GM21619 (cell line): ENCODE results near the gene ZBTB48.
"Not testable (repeated sequence)": the region's sequence is repeated elsewhere in the genome, so short reads cannot be mapped to it uniquely, and the experiment has no call there.

Experiments
- ATAC-seq: cut with Tn5 transposase; IDR thresholded peaks from one replicate; pipeline ENCODE4 v1.9.1; 2021; ENCODE audit not compliant: unreplicated experiment

The ZBTB48 gene

GRCh38 chr1:6631058-6631457 is 51.3 kb downstream of the ZBTB48 start:
- no peak for ATAC-seq

GRCh38 chr1:6632588-6633514 is 53.1 kb downstream of the ZBTB48 start:
- ATAC-seq: no peak

GRCh38 chr1:6634371-6635052 is 54.7 kb downstream of the ZBTB48 start:
- no peak for ATAC-seq

- no peak for ATAC-seq
Measured at GRCh38 chr1:6635161-6635909, 55.5 kb downstream of the ZBTB48 start.

GRCh38 chr1:6635910-6636760 is 56.3 kb downstream of the ZBTB48 start:
- no peak for ATAC-seq

- not testable (repeated sequence) for ATAC-seq
Measured at GRCh38 chr1:6636778-6637177, 57.0 kb downstream of the ZBTB48 start.

- no peak for ATAC-seq
Measured at GRCh38 chr1:6637770-6638169, 58.0 kb downstream of the ZBTB48 start.

GRCh38 chr1:6638226-6638625 is 58.4 kb downstream of the ZBTB48 start:
- no peak for ATAC-seq
